Measurements from ENCODE around the gene NOP9.

The NOP9 gene

GRCh38 chr14:24255438-24255837 lies 44.2 kb upstream of the NOP9 start:
- TF ChIP-seq EZH2phosphoT487 (IDR thresholded peaks at IDR 0.05; ENCODE audit: borderline replicate concordance) (no peak), CTCF (conservative IDR thresholded peaks at IDR 0.05; ENCODE audit: low read length) (no peak)
- Histone ChIP-seq H3K27me3 (ENCODE audit: insufficient read depth, low read length, poor library complexity, severe bottlenecking) (no peaks in the 10 kb centered on the region), H3K4me1 (ENCODE audit: insufficient read depth, low read length, poor library complexity, severe bottlenecking) (no peaks in the 10 kb centered on the region), H3K4me2 (ENCODE audit: low read depth, low read length, poor library complexity, severe bottlenecking) (no peak overlapping the region), H3K9ac (ENCODE audit: low read depth, low read length, poor library complexity, severe bottlenecking) (no peak overlapping the region), H3K79me2 (ENCODE audit: insufficient read depth, low read length) (no peaks in the 10 kb centered on the region), H2AFZ (ENCODE audit: low read length) (no peak overlapping the region), H3K9me2 (replicated peaks; ENCODE audit: low read depth, low read length) (no peaks in the 10 kb centered on the region), H3K9me3 (ENCODE audit: insufficient read depth, low read depth, low read length) (no peaks in the 10 kb centered on the region), H4K20me1 (ENCODE audit: insufficient read depth, low read length, poor library complexity, severe bottlenecking) (no peaks in the 10 kb centered on the region), H3K36me3 (ENCODE audit: insufficient read depth, low read length) (no peaks in the 10 kb centered on the region), H3K4me3 (ENCODE audit: low read length, poor library complexity, severe bottlenecking) (no peak overlapping the region), H3F3A (ENCODE audit: low read depth) (no peaks in the 10 kb centered on the region)

- Histone ChIP-seq H3K9me3 (ENCODE audit: insufficient read depth, low read depth, low read length) (no peaks in the 10 kb centered on the region), H3K9me2 (replicated peaks; ENCODE audit: low read depth, low read length) (no peaks in the 10 kb centered on the region), H3K36me3 (ENCODE audit: insufficient read depth, low read length) (no peaks in the 10 kb centered on the region), H3K4me2 (ENCODE audit: low read depth, low read length, poor library complexity, severe bottlenecking) (no peak overlapping the region), H3F3A (ENCODE audit: low read depth) (no peaks in the 10 kb centered on the region), H3K9ac (ENCODE audit: low read depth, low read length, poor library complexity, severe bottlenecking) (no peak overlapping the region), H2AFZ (ENCODE audit: low read length) (no peak overlapping the region), H4K20me1 (ENCODE audit: insufficient read depth, low read length, poor library complexity, severe bottlenecking) (no peaks in the 10 kb centered on the region), H3K79me2 (ENCODE audit: insufficient read depth, low read length) (no peaks in the 10 kb centered on the region), H3K27me3 (ENCODE audit: insufficient read depth, low read length, poor library complexity, severe bottlenecking) (no peaks in the 10 kb centered on the region), H3K4me3 (ENCODE audit: low read length, poor library complexity, severe bottlenecking) (no peak overlapping the region), H3K4me1 (ENCODE audit: insufficient read depth, low read length, poor library complexity, severe bottlenecking) (no peaks in the 10 kb centered on the region)
- no peak for TF ChIP-seq EZH2phosphoT487 (IDR thresholded peaks at IDR 0.05; ENCODE audit: borderline replicate concordance)
- no peak for TF ChIP-seq CTCF (conservative IDR thresholded peaks at IDR 0.05; ENCODE audit: low read length)
Measured at GRCh38 chr14:24255931-24256711, 43.5 kb upstream of the NOP9 start.

GRCh38 chr14:24256960-24257359 lies 42.7 kb upstream of the NOP9 start:
- Histone ChIP-seq H3K36me3 (ENCODE audit: insufficient read depth, low read length) (no peaks in the 10 kb centered on the region), H3K9ac (ENCODE audit: low read depth, low read length, poor library complexity, severe bottlenecking) (no peak overlapping the region)
- TF ChIP-seq EZH2phosphoT487 (IDR thresholded peaks at IDR 0.05; ENCODE audit: borderline replicate concordance) (no peak), CTCF (conservative IDR thresholded peaks at IDR 0.05; ENCODE audit: low read length) (no peak)

More at GRCh38 chr14:24256960-24257359, 42.7 kb upstream of the NOP9 start:
- Histone ChIP-seq H3K79me2 (ENCODE audit: insufficient read depth, low read length) (no peaks in the 10 kb centered on the region), H3K9me2 (replicated peaks; ENCODE audit: low read depth, low read length) (no peaks in the 10 kb centered on the region), H3K27me3 (ENCODE audit: insufficient read depth, low read length, poor library complexity, severe bottlenecking) (no peaks in the 10 kb centered on the region), H3K4me2 (ENCODE audit: low read depth, low read length, poor library complexity, severe bottlenecking) (no peak overlapping the region), H3K4me1 (ENCODE audit: insufficient read depth, low read length, poor library complexity, severe bottlenecking) (no peaks in the 10 kb centered on the region), H2AFZ (ENCODE audit: low read length) (no peak overlapping the region), H3K4me3 (ENCODE audit: low read length, poor library complexity, severe bottlenecking) (no peak overlapping the region), H3K9me3 (ENCODE audit: insufficient read depth, low read depth, low read length) (no peaks in the 10 kb centered on the region), H4K20me1 (ENCODE audit: insufficient read depth, low read length, poor library complexity, severe bottlenecking) (no peaks in the 10 kb centered on the region), H3F3A (ENCODE audit: low read depth) (no peaks in the 10 kb centered on the region)
